Liver (tissue), 9 donors: ENCODE results near the gene LRRTM4. TPM values are rescaled to one million over a fixed set of nuclear protein-coding genes. Genes with fewer than 3 reads are reported as not detected.

ENCODE experiments used
- DNase-seq: peaks from one replicate; pipeline ENCODE4 v3.0.0-alpha.2; 2017; ENCODE audit warnings: low spot score
- H3K27ac ChIP-seq, 2 donors: one replicate each; pipeline ENCODE4 v1.7.0; 2013; ENCODE audit warnings: inconsistent platforms in 2 of 2, low read length in 2 of 2, control low read depth in 1 of 2, low read depth in 1 of 2, mild to moderate bottlenecking in 1 of 2
- H3K27me3 ChIP-seq, 4 donors: one replicate each; pipeline versions ENCODE4 v1.6.1 to v1.7.0; 2013; ENCODE audit warnings: low read length in 3 of 4, inconsistent platforms in 1 of 4, mild to moderate bottlenecking in 1 of 4, moderate library complexity in 1 of 4; ENCODE audit not compliant: control insufficient read depth in 4 of 4, insufficient read depth in 4 of 4
- H3K36me3 ChIP-seq, 4 donors: one replicate each; pipeline versions ENCODE4 v1.6.1 to v1.7.0; 2013; ENCODE audit warnings: low read length in 3 of 4, mild to moderate bottlenecking in 3 of 4, low read depth in 1 of 4, moderate library complexity in 1 of 4; ENCODE audit not compliant: control insufficient read depth in 4 of 4, insufficient read depth in 3 of 4
- H3K4me1 ChIP-seq, 4 donors: one replicate each; pipeline versions ENCODE4 v1.6.1 to v1.7.0; 2013; ENCODE audit warnings: low read length in 3 of 4, mild to moderate bottlenecking in 3 of 4, moderate library complexity in 1 of 4; ENCODE audit not compliant: control insufficient read depth in 4 of 4, insufficient read depth in 4 of 4
- H3K4me3 ChIP-seq, 3 donors: one replicate each; pipeline versions ENCODE4 v1.6.1 to v1.7.0; 2013; ENCODE audit warnings: low read length in 3 of 3, control low read depth in 1 of 3, low read depth in 1 of 3, mild to moderate bottlenecking in 1 of 3
- H3K9ac ChIP-seq, 2 donors: one replicate each; pipeline ENCODE4 v1.7.0; 2013; ENCODE audit warnings: low read length in 2 of 2, mild to moderate bottlenecking in 2 of 2, moderate library complexity in 2 of 2, control low read depth in 1 of 2, low read depth in 1 of 2
- H3K9me3 ChIP-seq, 4 donors: one replicate each; pipeline versions ENCODE4 v1.6.1 to v1.7.0; 2013; ENCODE audit warnings: low read length in 3 of 4; ENCODE audit not compliant: control insufficient read depth in 4 of 4
- ATF3 ChIP-seq: IDR thresholded peaks from 2 replicates; pipeline ENCODE4 v1.6.1; 2016; ENCODE audit warnings: antibody characterized with exemption
- EGR1 ChIP-seq, 2 donors: IDR thresholded peaks; 2 replicates each; pipeline ENCODE4 v1.6.1; 2016 to 2018; ENCODE audit warnings: antibody characterized with exemption in 2 of 2, low read depth in 2 of 2
- FOXA1 ChIP-seq: IDR thresholded peaks from 2 replicates; pipeline ENCODE4 v1.6.1; 2016; ENCODE audit warnings: antibody characterized with exemption
- FOXA2 ChIP-seq: IDR thresholded peaks from 2 replicates; pipeline ENCODE4 v1.6.1; 2016; ENCODE audit warnings: antibody characterized with exemption
- GABPA ChIP-seq, 2 donors: IDR thresholded peaks in 1 of 2; conservative IDR thresholded peaks in 1 of 2; 2 replicates each; pipeline ENCODE4 v1.6.1; 2016; ENCODE audit warnings: antibody characterized with exemption in 2 of 2, mild to moderate bottlenecking in 1 of 2, moderate library complexity in 1 of 2
- HNF4A ChIP-seq, 2 donors: conservative IDR thresholded peaks; 2 replicates each; pipeline ENCODE4 v1.6.1; 2016; ENCODE audit warnings: antibody characterized with exemption in 2 of 2, mild to moderate bottlenecking in 2 of 2
- HNF4G ChIP-seq: IDR thresholded peaks from 2 replicates; pipeline ENCODE4 v1.6.1; 2016; ENCODE audit warnings: antibody characterized with exemption
- JUND ChIP-seq, 2 donors: IDR thresholded peaks; 2 replicates each; pipeline ENCODE4 v1.6.1; 2016; ENCODE audit warnings: antibody characterized with exemption in 2 of 2
- NR2F2 ChIP-seq: IDR thresholded peaks from 2 replicates; pipeline ENCODE4 v1.6.1; 2016; ENCODE audit warnings: antibody characterized with exemption
- RAD21 ChIP-seq, 2 donors: IDR thresholded peaks; 2 replicates each; pipeline ENCODE4 v1.6.1; 2016; ENCODE audit warnings: antibody characterized with exemption in 2 of 2, mild to moderate bottlenecking in 2 of 2
- SP1 ChIP-seq: IDR thresholded peaks from 2 replicates; pipeline ENCODE4 v1.6.1; 2018; ENCODE audit warnings: antibody characterized with exemption, mild to moderate bottlenecking
- TAF1 ChIP-seq: conservative IDR thresholded peaks from 2 replicates; pipeline ENCODE4 v1.6.1; 2016; ENCODE audit warnings: antibody characterized with exemption, mild to moderate bottlenecking
- YY1 ChIP-seq: IDR thresholded peaks from 2 replicates; pipeline ENCODE4 v1.6.1; 2016; ENCODE audit warnings: antibody characterized with exemption, mild to moderate bottlenecking
- ZBTB33 ChIP-seq: IDR thresholded peaks from 2 replicates; pipeline ENCODE4 v1.6.1; 2016; ENCODE audit warnings: antibody characterized with exemption
- WGBS: extraction: QIAGEN DNeasy Blood & Tissue Kit; methylation state at CpG from one replicate; pipeline ENCODE4 v1.1.7; 2013; 5-methylcytosine and 5-hydroxymethylcytosine counted together
- polyA plus RNA-seq, 2 donors: library from polyadenylated mRNA; stranded (reverse) in 1 of 2; unstranded in 1 of 2; fragments of 200-250 nt in 1 of 2; fragments of >200 nt in 1 of 2; fragmentation: Nextera tagmentation in 1 of 2; extraction: Ambion mirVana in 1 of 2; gene quantifications; one replicate each; pipeline versions ENCODE4 v1.2.1 to v1.2.3, GENCODE V29; 2013 to 2015
- total RNA-seq, 2 donors: library from RNA; depleted of rRNA; stranded (reverse); fragments of >200 nt; gene quantifications; one replicate each; pipeline ENCODE4 v1.2.3, GENCODE V29; 2014
- TF ChIP-seq, protein P1 (sequence below): fragments of 150-350 bp; IDR thresholded peaks from 2 replicates; pipeline ENCODE4 v1.5.1; 2017; ENCODE audit warnings: improper control_type of control experiment, low read depth, low read length; ENCODE audit not compliant: missing input control
- TF ChIP-seq, protein P2 (sequence below): IDR thresholded peaks from 2 replicates; pipeline ENCODE4 v1.6.1; 2016; ENCODE audit warnings: antibody characterized with exemption
- donor health status: healthy.
- donor health status: healthy.
- donor health status: healthy.
- donor health status: healthy.
- donor health status: healthy.

LRRTM4 gene
- total and polyA plus RNA-seq, 4 donors: 0.06 to 0.09 (median 0.08) TPM; not detected in 1

DNA sequence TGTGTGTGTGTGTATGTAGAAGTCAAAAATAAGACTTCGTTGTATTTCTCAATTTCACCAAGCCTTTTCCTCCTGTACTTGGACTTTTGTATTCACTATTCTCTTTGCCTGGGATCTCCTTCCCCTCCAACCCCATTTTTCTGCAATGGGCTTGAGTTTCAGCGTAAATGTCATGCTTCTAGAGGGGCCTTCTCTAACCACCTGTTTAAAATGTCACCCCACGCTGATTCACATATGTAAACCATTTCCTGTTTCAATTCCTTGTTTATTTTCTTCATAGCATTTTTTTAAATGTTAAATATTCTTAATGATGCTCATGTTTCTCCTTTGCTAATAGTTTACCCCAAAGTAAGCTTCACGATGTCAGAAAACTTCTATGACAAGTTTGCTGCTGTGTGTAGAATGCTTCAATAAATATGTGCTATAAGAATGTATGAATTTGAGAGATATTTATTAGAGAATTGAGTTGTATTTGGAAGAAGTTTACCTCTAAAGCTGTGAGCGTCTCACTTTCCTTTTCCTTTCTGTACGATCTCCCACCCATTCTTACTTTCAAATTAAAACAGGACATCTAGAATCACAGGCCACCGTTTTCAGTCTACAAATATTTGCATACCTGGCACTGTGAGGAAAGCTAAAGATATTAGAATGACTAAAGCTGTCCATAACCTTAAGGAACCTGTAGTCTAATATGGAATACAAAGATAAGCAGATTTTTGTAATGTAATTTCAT, 762.4 kb downstream of the LRRTM4 start:
- no peak overlapping the region for H3K4me3 ChIP-seq
- no peak for TF ChIP-seq YY1
- DNase-seq: no peak
- no peaks in the 10 kb centered on the region for H3K36me3 ChIP-seq
- WGBS: 71% methylated on average over 7 of the region's 7 CpGs
- H3K27ac ChIP-seq: no peak overlapping the region
- no peaks in the 10 kb centered on the region for H3K9me3 ChIP-seq
- H3K27me3 ChIP-seq: no peaks in the 10 kb centered on the region
- no peak overlapping the region for H3K9ac ChIP-seq
- no peaks in the 10 kb centered on the region for H3K4me1 ChIP-seq

DNA sequence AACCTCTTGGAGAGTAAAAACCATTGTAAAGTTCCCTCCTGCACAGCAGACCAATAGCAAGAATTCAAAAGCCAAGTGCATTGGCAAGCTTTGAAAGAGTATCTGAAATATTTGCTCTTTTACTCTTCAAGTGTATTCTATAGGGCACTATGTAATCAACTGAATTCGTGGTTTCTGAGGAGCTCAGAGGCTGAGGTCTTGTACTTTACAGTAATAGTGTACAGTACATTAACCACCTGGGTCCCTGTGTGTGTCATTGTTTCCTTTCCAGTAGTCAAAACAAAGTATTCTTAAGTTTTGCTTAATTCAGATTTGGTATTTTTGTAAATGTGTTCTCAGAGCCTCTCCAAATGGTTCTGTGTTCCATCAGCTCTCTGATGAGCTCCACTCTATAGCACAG, 769.7 kb downstream of the LRRTM4 start:
- H3K27ac ChIP-seq: no peak overlapping the region
- WGBS: 30% methylated on average over 1 of the region's 1 CpG
- no peaks in the 10 kb centered on the region for H3K9me3 ChIP-seq
- H3K4me3 ChIP-seq: no peak overlapping the region
- H3K4me1 ChIP-seq: no peaks in the 10 kb centered on the region
- no peaks in the 10 kb centered on the region for H3K27me3 ChIP-seq
- H3K36me3 ChIP-seq: no peaks in the 10 kb centered on the region
- no peak overlapping the region for H3K9ac ChIP-seq
- TF ChIP-seq ATF3 (no peak), GABPA (IDR thresholded peaks at IDR 0.05 in 1 of 2, conservative IDR thresholded peaks at IDR 0.05 in 1 of 2) (no peak), JUND (IDR thresholded peaks at IDR 0.05) (no peak), RAD21 (IDR thresholded peaks at IDR 0.05) (no peak), ZBTB33 (no peak), YY1 (no peak), FOXA1 (no peak), HNF4G (no peak)
- TF ChIP-seq, protein P1, sequence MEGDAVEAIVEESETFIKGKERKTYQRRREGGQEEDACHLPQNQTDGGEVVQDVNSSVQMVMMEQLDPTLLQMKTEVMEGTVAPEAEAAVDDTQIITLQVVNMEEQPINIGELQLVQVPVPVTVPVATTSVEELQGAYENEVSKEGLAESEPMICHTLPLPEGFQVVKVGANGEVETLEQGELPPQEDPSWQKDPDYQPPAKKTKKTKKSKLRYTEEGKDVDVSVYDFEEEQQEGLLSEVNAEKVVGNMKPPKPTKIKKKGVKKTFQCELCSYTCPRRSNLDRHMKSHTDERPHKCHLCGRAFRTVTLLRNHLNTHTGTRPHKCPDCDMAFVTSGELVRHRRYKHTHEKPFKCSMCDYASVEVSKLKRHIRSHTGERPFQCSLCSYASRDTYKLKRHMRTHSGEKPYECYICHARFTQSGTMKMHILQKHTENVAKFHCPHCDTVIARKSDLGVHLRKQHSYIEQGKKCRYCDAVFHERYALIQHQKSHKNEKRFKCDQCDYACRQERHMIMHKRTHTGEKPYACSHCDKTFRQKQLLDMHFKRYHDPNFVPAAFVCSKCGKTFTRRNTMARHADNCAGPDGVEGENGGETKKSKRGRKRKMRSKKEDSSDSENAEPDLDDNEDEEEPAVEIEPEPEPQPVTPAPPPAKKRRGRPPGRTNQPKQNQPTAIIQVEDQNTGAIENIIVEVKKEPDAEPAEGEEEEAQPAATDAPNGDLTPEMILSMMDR: no peak
- TF ChIP-seq, protein P2, sequence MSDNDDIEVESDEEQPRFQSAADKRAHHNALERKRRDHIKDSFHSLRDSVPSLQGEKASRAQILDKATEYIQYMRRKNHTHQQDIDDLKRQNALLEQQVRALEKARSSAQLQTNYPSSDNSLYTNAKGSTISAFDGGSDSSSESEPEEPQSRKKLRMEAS: no peak
- no peak for DNase-seq

- no peak for DNase-seq
- no peaks in the 10 kb centered on the region for H3K4me1 ChIP-seq
- TF ChIP-seq NR2F2 (no peak), HNF4A (conservative IDR thresholded peaks at IDR 0.05) (no peak), FOXA2 (no peak), SP1 (no peak), ATF3 (no peak), TAF1 (no peak), YY1 (no peak), EGR1 (IDR thresholded peaks at IDR 0.05; ENCODE audit: low read depth in 2 of 2) (no peak)
- TF ChIP-seq, protein P1: no peak
These were observed 772.3 kb downstream of the LRRTM4 start for GRCh38 chr2:76749858-76750257.

More at GRCh38 chr2:76749858-76750257, 772.3 kb downstream of the LRRTM4 start:
- Histone ChIP-seq H3K4me3 (no peak overlapping the region), H3K9ac (no peak overlapping the region), H3K27me3 (no peaks in the 10 kb centered on the region), H3K27ac (no peak overlapping the region), H3K36me3 (no peaks in the 10 kb centered on the region), H3K9me3 (no peaks in the 10 kb centered on the region)
